NK-92 treated with Interleukin-12 subunit alpha and Interleukin-12 subunit beta, amount 100 ng/mL, for 24 hours (cell line): ENCODE results near the gene TMEM225B.
A peak's percentile ranks its signal among the peaks of the same experiment; 100 is the strongest.
"Not testable (repeated sequence)": the region's sequence is repeated elsewhere in the genome, so short reads cannot be mapped to it uniquely, and the experiment has no call there.

Source experiments
- DNase-seq: peaks from one replicate; lab custom pipeline; 2025; lab: John Stamatoyannopoulos, UW

TMEM225B gene

DNA sequence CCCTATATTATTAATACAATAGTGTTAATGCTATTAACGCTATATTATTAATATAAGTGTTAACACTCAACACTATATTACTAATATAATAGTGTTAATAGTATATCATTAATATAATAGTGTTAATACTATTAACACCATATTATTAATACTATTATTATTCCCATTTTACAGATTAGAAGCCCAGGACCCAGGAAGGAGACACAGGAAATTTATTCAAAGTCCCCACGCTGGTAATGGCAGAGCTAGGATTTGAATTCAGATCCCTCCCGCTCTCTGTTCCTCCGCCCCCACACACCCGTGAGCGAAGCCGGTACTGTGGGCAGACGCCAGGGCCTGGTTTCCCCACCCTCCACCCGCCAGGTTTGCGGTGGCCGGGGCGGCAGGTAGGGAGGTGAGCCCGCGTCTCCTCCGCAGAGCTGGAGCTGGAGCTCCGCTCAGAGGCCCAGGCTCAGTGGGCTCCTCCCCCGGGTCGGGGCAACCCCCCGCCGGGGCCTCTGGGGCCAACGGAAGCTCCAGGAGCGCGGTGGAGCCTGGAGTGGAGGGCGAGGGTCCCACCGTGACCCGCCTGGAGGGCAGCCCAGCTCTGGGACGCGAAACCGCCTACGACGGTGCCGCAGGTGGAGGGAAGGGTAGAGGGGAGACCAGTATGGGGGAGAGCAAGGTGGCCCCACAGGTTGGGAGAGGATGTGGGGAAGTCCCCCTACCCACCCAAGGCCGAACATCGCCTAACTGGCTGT lies at the start of gene TMEM225B:
TMEM225B (plus strand) TSS at position 506 of the 740 bp plus-strand sequence. CDS start 6,122 bp downstream, outside the sequence.
- no peak for DNase-seq

- not testable (repeated sequence) for DNase-seq
These were observed 48.5 kb upstream of the TMEM225B start for GRCh38 chr7:99549545-99549944.

DNA sequence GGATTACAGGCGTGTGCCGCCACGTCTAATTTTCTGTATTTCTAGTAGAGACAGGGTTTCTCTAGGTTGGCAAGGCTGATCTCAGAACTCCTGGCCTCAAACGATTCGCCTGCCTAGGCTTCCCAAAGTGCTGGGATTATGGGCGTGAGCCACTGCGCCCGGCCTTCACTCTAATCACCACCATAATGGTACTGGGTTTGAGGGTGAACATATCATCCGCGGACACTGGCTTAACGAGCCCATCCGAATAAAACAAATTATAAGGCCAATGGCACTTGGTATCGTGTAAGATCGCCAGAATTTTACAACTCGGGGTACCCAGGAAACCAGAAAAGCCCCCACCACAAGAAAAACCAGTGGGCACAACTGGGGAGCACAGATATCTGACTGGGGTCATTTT lies 46.7 kb upstream of the TMEM225B start:
- DNase-seq = no peak

DNA sequence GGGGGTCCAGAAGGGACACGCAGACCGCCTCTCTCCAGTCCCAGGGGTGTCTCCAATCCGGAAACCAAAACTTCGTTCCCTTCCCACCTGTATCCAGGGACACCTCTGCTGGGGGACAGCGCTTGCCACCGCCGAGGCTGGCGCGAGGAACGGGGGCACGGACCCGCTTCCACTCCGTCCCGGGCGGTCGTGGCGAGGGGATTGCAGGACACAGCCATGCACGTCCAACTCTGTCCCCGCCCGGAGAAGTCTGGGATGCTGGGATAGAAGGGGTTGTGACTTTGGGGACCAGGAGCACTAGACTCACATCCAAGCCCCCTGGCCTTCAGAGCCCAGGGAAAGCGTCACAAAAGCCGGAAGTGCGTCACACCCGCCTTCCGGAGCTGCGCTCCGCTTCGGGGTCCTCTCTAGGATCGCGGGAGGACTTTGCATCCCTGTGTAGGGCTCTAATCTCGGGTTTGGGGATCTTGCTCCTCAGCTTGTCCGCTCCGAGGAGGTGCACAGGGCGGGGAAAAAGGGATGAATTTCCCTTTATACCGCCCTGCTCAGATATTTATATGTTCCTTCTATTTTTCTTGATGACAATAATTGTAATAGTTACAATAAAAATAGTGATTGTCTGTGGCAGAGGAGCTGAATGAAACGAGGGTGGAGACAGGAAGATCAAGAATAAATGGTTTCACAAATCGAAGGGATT lies 46.2 kb upstream of the TMEM225B start, which contains the start of gene FAM200A:
FAM200A (minus strand) TSS at position 348 of the 697 bp plus-strand sequence. CDS start 3,707 bp downstream, outside the sequence.
- DNase-seq = peak; percentile 77

DNA sequence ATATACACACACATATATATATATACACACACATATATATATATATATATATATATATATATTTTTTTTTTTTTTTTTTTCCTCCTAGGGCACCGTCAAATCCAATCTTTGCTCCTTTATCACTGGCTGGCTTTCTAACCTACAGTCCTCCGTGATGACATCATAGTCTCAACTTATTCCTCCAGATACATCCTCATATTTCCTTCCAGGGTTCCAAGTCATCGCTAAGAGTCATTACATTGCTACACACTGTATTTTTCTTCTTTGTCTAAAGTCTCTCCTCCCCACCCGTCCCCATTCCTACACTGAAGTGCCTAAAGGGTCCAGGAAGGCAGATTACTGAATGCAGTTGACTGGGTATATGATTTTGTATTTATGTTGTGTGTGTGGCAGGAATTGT lies 45.0 kb upstream of the TMEM225B start:
- no peak for DNase-seq

DNA sequence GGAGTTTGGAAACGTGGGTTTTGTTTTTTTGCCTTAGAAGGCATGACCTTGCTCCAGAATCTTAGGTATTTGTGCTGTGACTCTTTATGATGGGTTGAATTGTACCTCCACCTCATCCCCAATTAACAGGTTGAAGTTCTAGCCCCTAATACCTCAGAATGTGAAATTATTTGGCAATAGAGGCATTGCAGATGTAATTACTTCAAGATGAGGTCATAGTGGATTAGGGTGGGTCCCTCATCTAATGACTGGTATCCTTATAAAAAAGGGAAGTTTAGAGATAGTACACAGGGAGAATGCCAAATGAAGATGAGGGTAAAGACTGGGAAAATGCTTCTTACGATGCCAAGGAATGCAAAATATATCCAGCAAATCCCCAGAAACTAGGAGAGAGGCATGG lies 43.1 kb upstream of the TMEM225B start:
- no peak for DNase-seq

- DNase-seq = no peak
These were observed 40.9 kb upstream of the TMEM225B start for GRCh38 chr7:99557196-99557607.

DNA sequence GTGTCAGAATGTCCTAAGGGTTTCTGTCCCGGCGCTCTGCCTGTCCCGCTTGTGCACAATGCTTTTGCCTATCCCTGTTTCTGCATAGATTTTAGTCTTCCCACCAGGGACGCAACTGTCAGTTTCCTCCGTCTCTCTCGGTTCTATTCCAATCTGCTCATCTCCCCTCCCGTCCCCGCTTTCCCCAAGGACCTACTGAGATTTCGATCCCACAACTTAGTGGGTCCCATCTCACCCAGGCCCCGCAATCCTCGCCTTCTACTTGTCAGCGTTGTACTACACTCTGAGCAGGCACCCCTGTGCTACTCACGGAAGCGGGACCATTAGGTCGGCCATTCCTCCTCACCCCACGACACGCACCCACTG lies 40.1 kb upstream of the TMEM225B start:
- no peak for DNase-seq

- DNase-seq = peak; percentile 91
These were observed 39.5 kb upstream of the TMEM225B start, which contains the start of gene ZNF655 for GRCh38 chr7:99558306-99559174. ZNF655 (plus strand) TSS chr7:99558642; CDS start chr7:99560560, 1,918 bp downstream.

GRCh38 chr7:99559175-99559915 lies 38.7 kb upstream of the TMEM225B start:
- DNase-seq = no peak

DNA sequence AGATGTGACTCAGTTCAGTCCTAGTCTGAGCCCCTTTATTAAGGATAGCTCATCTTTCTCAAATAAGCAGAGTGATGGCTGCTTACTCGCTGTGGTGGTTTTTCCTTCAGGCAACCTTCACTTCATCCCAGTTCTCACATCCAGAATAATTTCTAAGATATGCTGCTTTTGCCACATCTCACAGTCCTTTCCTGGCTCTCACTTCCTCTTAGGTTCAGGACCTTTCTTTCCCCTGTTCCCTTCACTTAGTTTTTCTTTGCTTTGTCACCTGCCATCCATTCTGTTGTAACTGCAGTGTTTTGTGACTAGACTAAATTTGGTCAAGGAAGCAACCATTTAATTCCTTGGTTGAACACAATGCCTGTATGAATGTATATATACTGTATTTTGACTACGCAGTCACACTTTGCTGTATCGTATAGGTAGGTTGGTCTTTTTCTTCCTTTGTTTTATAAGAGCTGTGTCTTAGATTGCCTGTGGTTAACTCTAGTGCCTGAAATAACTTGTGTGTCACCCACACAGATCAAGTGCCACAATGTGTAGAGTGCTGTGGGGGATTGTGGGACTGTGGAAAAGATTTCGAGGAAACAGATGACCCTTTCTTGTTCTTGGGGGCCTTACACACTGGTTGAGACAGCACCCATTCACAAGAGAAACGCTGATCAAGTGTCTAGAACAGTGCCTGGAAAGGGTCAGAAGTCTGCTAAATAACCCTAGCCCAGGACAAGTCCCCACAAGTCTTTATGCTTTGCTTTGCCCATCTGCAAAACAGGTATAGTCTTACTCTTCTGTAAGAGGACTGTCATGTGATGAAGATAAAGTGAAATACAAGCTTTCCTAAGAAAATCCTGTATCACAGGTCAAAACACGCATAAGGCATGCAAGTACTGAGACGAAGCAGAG lies 37.0 kb upstream of the TMEM225B start:
- no peak for DNase-seq

- no peak for DNase-seq
These were observed 36.4 kb upstream of the TMEM225B start for GRCh38 chr7:99561737-99562051.

DNA sequence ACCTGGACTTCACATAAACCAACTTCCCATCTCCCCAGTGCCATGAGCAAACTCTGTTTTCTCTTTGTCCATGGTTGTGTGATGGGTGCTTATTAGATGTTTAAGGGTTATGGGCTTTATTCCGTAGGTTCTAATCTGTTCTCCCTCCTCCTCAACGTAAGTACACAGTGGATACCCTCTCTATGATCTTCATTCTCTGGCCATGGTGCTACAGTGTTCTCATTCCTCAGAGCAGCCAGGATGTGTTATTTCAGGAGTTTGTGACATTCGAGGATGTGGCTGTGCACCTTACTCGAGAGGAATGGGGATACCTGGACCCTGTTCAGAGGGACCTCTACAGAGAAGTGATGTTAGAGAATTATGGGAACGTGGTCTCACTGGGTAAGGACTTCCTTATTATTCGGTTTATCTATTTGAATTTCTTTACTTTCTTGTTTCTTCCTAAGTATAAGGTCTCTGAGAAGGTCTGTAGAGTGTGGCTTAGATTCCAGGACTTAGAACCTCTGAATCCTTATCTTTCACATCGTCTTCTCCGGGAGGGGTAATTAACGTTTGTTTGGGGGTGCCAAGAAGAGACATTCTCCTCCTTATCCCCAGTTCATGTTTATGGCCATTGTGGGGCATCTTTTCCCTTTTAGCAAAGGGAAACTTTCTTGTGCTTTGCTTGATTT lies 35.8 kb upstream of the TMEM225B start:
- no peak for DNase-seq

GRCh38 chr7:99562832-99563231 lies 35.2 kb upstream of the TMEM225B start:
- DNase-seq = peak; percentile 54

DNA sequence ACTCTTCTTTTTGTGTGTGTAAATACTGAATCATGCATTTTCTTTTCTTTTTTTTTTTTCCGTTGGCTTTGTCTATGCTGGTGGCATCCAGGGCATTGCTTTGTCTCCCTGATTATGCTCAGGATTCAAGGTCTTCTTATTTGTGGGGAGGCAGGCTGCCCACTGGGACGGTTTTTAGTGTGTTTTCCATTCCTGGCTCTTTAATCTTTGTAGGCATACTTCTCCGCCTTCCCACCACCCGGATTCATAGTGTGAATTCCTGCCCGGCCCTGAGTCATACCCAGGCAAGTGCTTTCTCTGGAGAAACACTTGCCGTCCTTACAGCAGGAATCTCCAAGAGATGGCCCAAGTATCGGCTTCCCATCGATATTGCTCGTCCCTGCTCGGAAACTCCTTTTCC lies 34.4 kb upstream of the TMEM225B start:
- no peak for DNase-seq

GRCh38 chr7:99568770-99569169 lies 29.3 kb upstream of the TMEM225B start:
- not testable (repeated sequence) for DNase-seq

DNA sequence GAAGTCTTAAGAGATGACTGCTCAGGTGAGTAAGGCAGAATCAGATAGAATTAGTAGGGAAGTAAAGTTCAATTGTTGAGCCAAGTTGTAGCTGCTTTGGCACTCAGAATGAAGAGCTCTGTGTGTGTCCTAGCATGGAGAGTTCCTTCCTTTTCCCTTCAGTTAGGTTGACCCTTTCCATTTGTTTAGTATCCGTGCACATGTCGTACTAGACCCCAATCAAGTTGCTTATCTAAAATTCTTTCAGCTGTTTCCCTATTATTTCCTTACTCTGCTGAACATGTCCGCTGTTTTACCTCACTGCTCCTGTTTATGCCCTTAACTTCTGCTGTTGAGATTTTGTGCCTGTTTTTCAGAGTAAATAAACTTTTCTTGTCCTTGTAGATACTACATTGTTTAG lies 26.3 kb upstream of the TMEM225B start:
- no peak for DNase-seq

DNA sequence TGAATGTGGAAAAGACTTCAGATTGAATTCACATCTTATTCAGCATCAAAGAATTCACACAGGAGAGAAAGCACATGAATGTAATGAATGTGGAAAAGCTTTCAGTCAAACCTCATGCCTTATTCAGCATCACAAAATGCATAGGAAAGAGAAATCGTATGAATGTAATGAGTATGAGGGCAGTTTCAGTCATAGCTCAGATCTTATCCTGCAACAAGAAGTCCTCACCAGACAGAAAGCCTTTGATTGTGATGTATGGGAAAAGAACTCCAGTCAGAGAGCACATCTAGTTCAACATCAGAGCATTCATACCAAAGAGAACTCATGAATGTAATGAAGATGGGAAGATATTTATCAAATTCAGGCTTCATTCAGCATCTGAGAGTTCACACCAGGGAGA lies 24.8 kb upstream of the TMEM225B start:
- DNase-seq = no peak

DNA sequence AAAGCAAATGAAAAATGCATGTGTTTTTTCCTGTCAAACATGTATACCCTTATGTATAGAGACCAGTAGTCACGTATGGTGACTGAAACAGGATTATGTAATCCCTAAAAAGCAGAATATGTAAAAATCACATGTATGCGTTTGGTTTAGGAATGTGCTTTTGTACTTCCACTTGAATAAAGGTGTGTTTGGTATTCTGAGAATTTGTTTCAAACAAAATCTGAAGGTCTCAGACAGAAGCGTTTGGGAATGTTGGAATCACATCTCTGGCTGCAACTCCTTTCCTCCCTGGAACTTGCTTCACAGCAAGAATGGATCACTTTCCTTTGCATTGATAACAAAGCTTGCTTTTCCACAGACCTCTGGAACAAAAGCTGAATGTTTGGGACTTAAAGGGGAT lies 21.8 kb upstream of the TMEM225B start:
- DNase-seq = no peak

GRCh38 chr7:99579281-99579955 lies 18.6 kb upstream of the TMEM225B start:
- DNase-seq = no peak
